ENCODE measurements around the gene ZMIZ1. TPM values are rescaled to one million over a fixed set of nuclear protein-coding genes. Genes with fewer than 3 reads are reported as not detected.

ZMIZ1 gene
- total and polyA plus RNA-seq, 4 donors = 3.9 to 19.1 (median 9.8) TPM

DNA sequence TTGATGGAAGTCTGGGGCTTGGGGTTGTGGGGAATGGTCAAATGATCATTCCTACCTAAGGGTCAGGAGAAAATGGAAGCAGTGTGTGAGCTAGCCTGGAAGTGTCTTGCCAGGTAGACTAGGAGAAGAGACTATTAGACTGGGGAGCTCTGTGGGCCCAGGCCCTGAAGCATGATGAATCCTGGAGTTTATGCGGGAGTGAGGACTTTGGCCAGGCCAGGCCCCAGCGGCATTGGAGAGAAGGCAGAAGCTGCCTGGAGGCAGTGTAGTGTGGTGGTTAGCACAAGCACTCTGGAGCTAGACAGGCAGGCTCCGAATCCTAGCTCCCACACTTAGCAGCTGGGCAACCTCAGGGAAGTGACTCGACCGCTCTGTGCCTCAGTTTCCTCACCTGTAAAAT lies 29.3 kb downstream of the ZMIZ1 start:
- Histone ChIP-seq H3K27ac (ENCODE audit: low read depth in 1 of 2, low read length in 2 of 2) (peak overlapping the region; percentile 42 to 76), H3K9ac (ENCODE audit: low read depth in 1 of 2, low read length in 2 of 2) (no peak overlapping the region), H3K4me1 (ENCODE audit: control insufficient read depth in 4 of 4, insufficient read depth in 4 of 4, low read length in 3 of 4) (peaks cover 31 to 65% (median 54%) of the 10 kb centered on the region in 4 donors), H3K27me3 (ENCODE audit: control insufficient read depth in 4 of 4, insufficient read depth in 4 of 4, low read length in 3 of 4) (no peaks in the 10 kb centered on the region), H3K4me3 (ENCODE audit: low read depth in 1 of 3, low read length in 3 of 3) (no peak overlapping the region), H3K36me3 (ENCODE audit: control insufficient read depth in 4 of 4, insufficient read depth in 3 of 4, low read depth in 1 of 4, low read length in 3 of 4) (no peaks in the 10 kb centered on the region), H3K9me3 (ENCODE audit: control insufficient read depth in 4 of 4, low read length in 3 of 4) (no peaks in the 10 kb centered on the region)
- no peak for DNase-seq (ENCODE audit: low spot score)
- no peak for TF ChIP-seq SP1 (IDR thresholded peaks at IDR 0.05)
- peak; percentile 22 to 40 for TF ChIP-seq HNF4A (conservative IDR thresholded peaks at IDR 0.05)
- WGBS = 81% methylated on average over 5 of the region's 5 CpGs

DNA sequence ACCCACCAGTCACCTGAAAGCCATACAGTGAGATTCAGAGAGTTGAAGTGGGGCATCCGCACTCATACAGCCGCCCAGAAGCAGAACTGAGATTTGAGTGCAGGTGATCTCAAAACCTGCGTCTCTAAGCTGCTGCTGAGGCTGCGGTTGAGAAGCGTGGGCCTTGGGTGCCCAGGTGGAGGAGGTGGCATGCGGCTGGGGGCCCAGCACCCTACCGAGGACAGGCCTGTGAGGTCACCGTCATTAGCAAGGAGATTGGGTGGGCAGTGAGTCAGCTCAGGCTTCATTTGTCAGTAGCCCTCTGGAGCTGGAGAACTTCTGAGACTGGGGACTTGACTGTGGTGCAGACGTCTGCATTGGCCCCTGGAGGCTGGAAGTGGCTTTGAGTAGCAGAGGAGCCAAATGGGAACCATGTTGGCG lies 29.8 kb downstream of the ZMIZ1 start:
- no peak overlapping the region for H3K27ac ChIP-seq (ENCODE audit: low read depth in 1 of 2, low read length in 2 of 2)
- DNase-seq (ENCODE audit: low spot score) = no peak
- WGBS = 81% methylated on average over 10 of the region's 10 CpGs

DNA sequence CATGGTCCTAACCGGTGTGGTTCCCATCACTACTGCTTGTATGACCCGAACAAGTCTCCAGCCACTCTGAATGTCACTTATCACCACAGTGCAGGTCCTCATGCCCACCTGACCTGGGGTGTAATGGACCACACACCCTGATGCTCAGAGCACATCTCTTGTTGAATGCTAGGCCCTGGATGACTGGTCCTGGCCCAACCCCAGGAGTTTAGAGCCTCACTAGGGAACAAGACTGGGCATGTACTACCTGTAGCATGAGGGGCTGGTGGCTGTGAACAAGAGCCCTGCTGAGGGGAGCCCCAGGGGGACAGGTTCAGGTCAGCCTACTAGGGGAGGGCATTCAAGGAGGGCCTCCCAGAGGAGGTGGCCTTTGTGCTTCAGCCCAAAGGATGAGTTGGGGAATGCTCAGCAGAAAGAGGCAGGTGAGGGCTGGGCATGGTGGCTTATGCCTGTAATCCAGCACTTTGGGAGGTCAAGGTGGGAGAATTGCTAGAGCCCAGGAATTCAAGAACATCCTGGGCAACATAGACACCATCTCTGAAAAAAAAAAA lies 31.2 kb downstream of the ZMIZ1 start:
- H3K9me3 ChIP-seq (ENCODE audit: control insufficient read depth in 4 of 4, low read length in 3 of 4) = no peaks in the 10 kb centered on the region
- no peak for DNase-seq (ENCODE audit: low spot score)
- no peak overlapping the region for H3K4me3 ChIP-seq (ENCODE audit: low read depth in 1 of 3, low read length in 3 of 3)
- no peaks in the 10 kb centered on the region for H3K27me3 ChIP-seq (ENCODE audit: control insufficient read depth in 4 of 4, insufficient read depth in 4 of 4, low read length in 3 of 4)
- no peaks in the 10 kb centered on the region for H3K36me3 ChIP-seq (ENCODE audit: control insufficient read depth in 4 of 4, insufficient read depth in 3 of 4, low read depth in 1 of 4, low read length in 3 of 4)
- no peak overlapping the region for H3K27ac ChIP-seq (ENCODE audit: low read depth in 1 of 2, low read length in 2 of 2)
- 97% methylated on average over 2 of the region's 2 CpGs for WGBS
- no peak overlapping the region for H3K9ac ChIP-seq (ENCODE audit: low read depth in 1 of 2, low read length in 2 of 2)
- H3K4me1 ChIP-seq (ENCODE audit: control insufficient read depth in 4 of 4, insufficient read depth in 4 of 4, low read length in 3 of 4) = peaks cover 35 to 66% (median 54%) of the 10 kb centered on the region in 4 donors
- TF ChIP-seq JUND (IDR thresholded peaks at IDR 0.05) (no peak), FOXA1 (IDR thresholded peaks at IDR 0.05) (no peak), SP1 (IDR thresholded peaks at IDR 0.05) (no peak), HNF4G (IDR thresholded peaks at IDR 0.05) (no peak), RAD21 (IDR thresholded peaks at IDR 0.05) (no peak), HNF4A (conservative IDR thresholded peaks at IDR 0.05) (no peak)
- TF ChIP-seq, protein P1, sequence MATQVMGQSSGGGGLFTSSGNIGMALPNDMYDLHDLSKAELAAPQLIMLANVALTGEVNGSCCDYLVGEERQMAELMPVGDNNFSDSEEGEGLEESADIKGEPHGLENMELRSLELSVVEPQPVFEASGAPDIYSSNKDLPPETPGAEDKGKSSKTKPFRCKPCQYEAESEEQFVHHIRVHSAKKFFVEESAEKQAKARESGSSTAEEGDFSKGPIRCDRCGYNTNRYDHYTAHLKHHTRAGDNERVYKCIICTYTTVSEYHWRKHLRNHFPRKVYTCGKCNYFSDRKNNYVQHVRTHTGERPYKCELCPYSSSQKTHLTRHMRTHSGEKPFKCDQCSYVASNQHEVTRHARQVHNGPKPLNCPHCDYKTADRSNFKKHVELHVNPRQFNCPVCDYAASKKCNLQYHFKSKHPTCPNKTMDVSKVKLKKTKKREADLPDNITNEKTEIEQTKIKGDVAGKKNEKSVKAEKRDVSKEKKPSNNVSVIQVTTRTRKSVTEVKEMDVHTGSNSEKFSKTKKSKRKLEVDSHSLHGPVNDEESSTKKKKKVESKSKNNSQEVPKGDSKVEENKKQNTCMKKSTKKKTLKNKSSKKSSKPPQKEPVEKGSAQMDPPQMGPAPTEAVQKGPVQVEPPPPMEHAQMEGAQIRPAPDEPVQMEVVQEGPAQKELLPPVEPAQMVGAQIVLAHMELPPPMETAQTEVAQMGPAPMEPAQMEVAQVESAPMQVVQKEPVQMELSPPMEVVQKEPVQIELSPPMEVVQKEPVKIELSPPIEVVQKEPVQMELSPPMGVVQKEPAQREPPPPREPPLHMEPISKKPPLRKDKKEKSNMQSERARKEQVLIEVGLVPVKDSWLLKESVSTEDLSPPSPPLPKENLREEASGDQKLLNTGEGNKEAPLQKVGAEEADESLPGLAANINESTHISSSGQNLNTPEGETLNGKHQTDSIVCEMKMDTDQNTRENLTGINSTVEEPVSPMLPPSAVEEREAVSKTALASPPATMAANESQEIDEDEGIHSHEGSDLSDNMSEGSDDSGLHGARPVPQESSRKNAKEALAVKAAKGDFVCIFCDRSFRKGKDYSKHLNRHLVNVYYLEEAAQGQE (IDR thresholded peaks at IDR 0.05) = no peak
- TF ChIP-seq, protein P2, sequence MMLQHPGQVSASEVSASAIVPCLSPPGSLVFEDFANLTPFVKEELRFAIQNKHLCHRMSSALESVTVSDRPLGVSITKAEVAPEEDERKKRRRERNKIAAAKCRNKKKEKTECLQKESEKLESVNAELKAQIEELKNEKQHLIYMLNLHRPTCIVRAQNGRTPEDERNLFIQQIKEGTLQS (IDR thresholded peaks at IDR 0.05) = no peak

More for the DNA sequence above, 29.8 kb downstream of the ZMIZ1 start:
- Histone ChIP-seq H3K4me3 (ENCODE audit: low read depth in 1 of 3, low read length in 3 of 3) (no peak overlapping the region), H3K4me1 (ENCODE audit: control insufficient read depth in 4 of 4, insufficient read depth in 4 of 4, low read length in 3 of 4) (peaks cover 30 to 66% (median 53%) of the 10 kb centered on the region in 4 donors), H3K27me3 (ENCODE audit: control insufficient read depth in 4 of 4, insufficient read depth in 4 of 4, low read length in 3 of 4) (no peaks in the 10 kb centered on the region), H3K9me3 (ENCODE audit: control insufficient read depth in 4 of 4, low read length in 3 of 4) (no peaks in the 10 kb centered on the region), H3K36me3 (ENCODE audit: control insufficient read depth in 4 of 4, insufficient read depth in 3 of 4, low read depth in 1 of 4, low read length in 3 of 4) (no peaks in the 10 kb centered on the region), H3K9ac (ENCODE audit: low read depth in 1 of 2, low read length in 2 of 2) (no peak overlapping the region)
- TF ChIP-seq HNF4A (conservative IDR thresholded peaks at IDR 0.05) = no peak
- TF ChIP-seq YY1 (IDR thresholded peaks at IDR 0.05) = no peak
- TF ChIP-seq SP1 (IDR thresholded peaks at IDR 0.05) = no peak
- TF ChIP-seq JUND (IDR thresholded peaks at IDR 0.05) = no peak
- TF ChIP-seq RAD21 (IDR thresholded peaks at IDR 0.05) = no peak
- TF ChIP-seq EGR1 (IDR thresholded peaks at IDR 0.05; ENCODE audit: low read depth in 2 of 2) = no peak
- TF ChIP-seq, protein P1 (IDR thresholded peaks at IDR 0.05) = no peak
- TF ChIP-seq, protein P2 (IDR thresholded peaks at IDR 0.05) = no peak
- TF ChIP-seq, protein P3, sequence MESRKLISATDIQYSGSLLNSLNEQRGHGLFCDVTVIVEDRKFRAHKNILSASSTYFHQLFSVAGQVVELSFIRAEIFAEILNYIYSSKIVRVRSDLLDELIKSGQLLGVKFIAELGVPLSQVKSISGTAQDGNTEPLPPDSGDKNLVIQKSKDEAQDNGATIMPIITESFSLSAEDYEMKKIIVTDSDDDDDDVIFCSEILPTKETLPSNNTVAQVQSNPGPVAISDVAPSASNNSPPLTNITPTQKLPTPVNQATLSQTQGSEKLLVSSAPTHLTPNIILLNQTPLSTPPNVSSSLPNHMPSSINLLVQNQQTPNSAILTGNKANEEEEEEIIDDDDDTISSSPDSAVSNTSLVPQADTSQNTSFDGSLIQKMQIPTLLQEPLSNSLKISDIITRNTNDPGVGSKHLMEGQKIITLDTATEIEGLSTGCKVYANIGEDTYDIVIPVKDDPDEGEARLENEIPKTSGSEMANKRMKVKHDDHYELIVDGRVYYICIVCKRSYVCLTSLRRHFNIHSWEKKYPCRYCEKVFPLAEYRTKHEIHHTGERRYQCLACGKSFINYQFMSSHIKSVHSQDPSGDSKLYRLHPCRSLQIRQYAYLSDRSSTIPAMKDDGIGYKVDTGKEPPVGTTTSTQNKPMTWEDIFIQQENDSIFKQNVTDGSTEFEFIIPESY (IDR thresholded peaks at IDR 0.05) = no peak
